ENCODE results near the gene CRTAC1.

CRTAC1 gene

GRCh38 chr10:98028168-98028770, 2.2 kb downstream of the CRTAC1 start:
- H3K27me3 ChIP-seq (ENCODE audit: control insufficient read depth, insufficient read depth, low read length) = peaks cover 60% of the 10 kb centered on the region
- no peaks in the 10 kb centered on the region for H3K9me3 ChIP-seq (ENCODE audit: control insufficient read depth, insufficient read depth, low read length)
- H3K9ac ChIP-seq (ENCODE audit: low read depth, low read length) = no peak overlapping the region
- no peak overlapping the region for H3K27ac ChIP-seq (ENCODE audit: low read depth, low read length)
- H3K4me3 ChIP-seq (ENCODE audit: low read depth, low read length) = no peak overlapping the region
- H3K4me1 ChIP-seq (ENCODE audit: control insufficient read depth, insufficient read depth, low read length) = peaks cover 2% of the 10 kb centered on the region; the same call in 1 of the 2 replicates
- no peaks in the 10 kb centered on the region for H3K36me3 ChIP-seq (ENCODE audit: control insufficient read depth, insufficient read depth, low read length)

- no peak overlapping the region for H3K4me3 ChIP-seq (ENCODE audit: low read depth, low read length)
Measured at GRCh38 chr10:98023024-98023423, 7.4 kb downstream of the CRTAC1 start.

GRCh38 chr10:98020784-98021183, 9.6 kb downstream of the CRTAC1 start:
- Histone ChIP-seq H3K36me3 (ENCODE audit: control insufficient read depth, insufficient read depth, low read length) (no peaks in the 10 kb centered on the region), H3K27ac (ENCODE audit: low read depth, low read length) (no peak overlapping the region), H3K27me3 (ENCODE audit: control insufficient read depth, insufficient read depth, low read length) (peaks cover 3% of the 10 kb centered on the region), H3K9me3 (ENCODE audit: control insufficient read depth, insufficient read depth, low read length) (no peaks in the 10 kb centered on the region), H3K9ac (ENCODE audit: low read depth, low read length) (no peak overlapping the region), H3K4me3 (ENCODE audit: low read depth, low read length) (no peak overlapping the region), H3K4me1 (ENCODE audit: control insufficient read depth, insufficient read depth, low read length) (no peaks in the 10 kb centered on the region; the same call in 1 of the 2 replicates)

More at GRCh38 chr10:98023024-98023423, 7.4 kb downstream of the CRTAC1 start:
- no peaks in the 10 kb centered on the region for H3K9me3 ChIP-seq (ENCODE audit: control insufficient read depth, insufficient read depth, low read length)
- peaks cover 12% of the 10 kb centered on the region for H3K27me3 ChIP-seq (ENCODE audit: control insufficient read depth, insufficient read depth, low read length)
- H3K4me1 ChIP-seq (ENCODE audit: control insufficient read depth, insufficient read depth, low read length) = no peaks in the 10 kb centered on the region; the same call in 1 of the 2 replicates
- H3K36me3 ChIP-seq (ENCODE audit: control insufficient read depth, insufficient read depth, low read length) = no peaks in the 10 kb centered on the region
- H3K9ac ChIP-seq (ENCODE audit: low read depth, low read length) = no peak overlapping the region
- H3K27ac ChIP-seq (ENCODE audit: low read depth, low read length) = no peak overlapping the region

- no peak overlapping the region for H3K27ac ChIP-seq (ENCODE audit: low read depth, low read length)
- H3K9me3 ChIP-seq (ENCODE audit: control insufficient read depth, insufficient read depth, low read length) = no peaks in the 10 kb centered on the region
- H3K4me1 ChIP-seq (ENCODE audit: control insufficient read depth, insufficient read depth, low read length) = no peaks in the 10 kb centered on the region
- H3K36me3 ChIP-seq (ENCODE audit: control insufficient read depth, insufficient read depth, low read length) = no peaks in the 10 kb centered on the region
- peaks cover 3% of the 10 kb centered on the region for H3K27me3 ChIP-seq (ENCODE audit: control insufficient read depth, insufficient read depth, low read length)
- no peak overlapping the region for H3K4me3 ChIP-seq (ENCODE audit: low read depth, low read length)
- H3K9ac ChIP-seq (ENCODE audit: low read depth, low read length) = no peak overlapping the region
Measured at GRCh38 chr10:98020254-98020653, 10.2 kb downstream of the CRTAC1 start.

GRCh38 chr10:98019784-98020183, 10.6 kb downstream of the CRTAC1 start:
- Histone ChIP-seq H3K4me3 (ENCODE audit: low read depth, low read length) (no peak overlapping the region), H3K27ac (ENCODE audit: low read depth, low read length) (no peak overlapping the region), H3K9ac (ENCODE audit: low read depth, low read length) (no peak overlapping the region), H3K9me3 (ENCODE audit: control insufficient read depth, insufficient read depth, low read length) (no peaks in the 10 kb centered on the region), H3K4me1 (ENCODE audit: control insufficient read depth, insufficient read depth, low read length) (no peaks in the 10 kb centered on the region), H3K27me3 (ENCODE audit: control insufficient read depth, insufficient read depth, low read length) (peaks cover 3% of the 10 kb centered on the region; the same call in 1 of the 2 replicates), H3K36me3 (ENCODE audit: control insufficient read depth, insufficient read depth, low read length) (no peaks in the 10 kb centered on the region)

GRCh38 chr10:98016772-98017475, 13.5 kb downstream of the CRTAC1 start:
- peaks cover 3% of the 10 kb centered on the region; the same call in 1 of the 2 replicates for H3K27me3 ChIP-seq (ENCODE audit: control insufficient read depth, insufficient read depth, low read length)

GRCh38 chr10:98013776-98014175, 16.6 kb downstream of the CRTAC1 start:
- no peak overlapping the region for H3K27ac ChIP-seq (ENCODE audit: low read depth, low read length)

More at GRCh38 chr10:98016772-98017475, 13.5 kb downstream of the CRTAC1 start:
- H3K36me3 ChIP-seq (ENCODE audit: control insufficient read depth, insufficient read depth, low read length) = no peaks in the 10 kb centered on the region
- H3K4me1 ChIP-seq (ENCODE audit: control insufficient read depth, insufficient read depth, low read length) = no peaks in the 10 kb centered on the region
- H3K9ac ChIP-seq (ENCODE audit: low read depth, low read length) = no peak overlapping the region
- H3K27ac ChIP-seq (ENCODE audit: low read depth, low read length) = no peak overlapping the region
- H3K4me3 ChIP-seq (ENCODE audit: low read depth, low read length) = no peak overlapping the region
- H3K9me3 ChIP-seq (ENCODE audit: control insufficient read depth, insufficient read depth, low read length) = no peaks in the 10 kb centered on the region

GRCh38 chr10:98013122-98013521, 17.3 kb downstream of the CRTAC1 start:
- no peaks in the 10 kb centered on the region for H3K4me1 ChIP-seq (ENCODE audit: control insufficient read depth, insufficient read depth, low read length)
- no peak overlapping the region for H3K4me3 ChIP-seq (ENCODE audit: low read depth, low read length)
- no peak overlapping the region for H3K27ac ChIP-seq (ENCODE audit: low read depth, low read length)
- peaks cover 3% of the 10 kb centered on the region; the same call in 1 of the 2 replicates for H3K27me3 ChIP-seq (ENCODE audit: control insufficient read depth, insufficient read depth, low read length)
- H3K9ac ChIP-seq (ENCODE audit: low read depth, low read length) = no peak overlapping the region
- H3K36me3 ChIP-seq (ENCODE audit: control insufficient read depth, insufficient read depth, low read length) = no peaks in the 10 kb centered on the region
- H3K9me3 ChIP-seq (ENCODE audit: control insufficient read depth, insufficient read depth, low read length) = no peaks in the 10 kb centered on the region

More at GRCh38 chr10:98013776-98014175, 16.6 kb downstream of the CRTAC1 start:
- no peak overlapping the region for H3K9ac ChIP-seq (ENCODE audit: low read depth, low read length)
- no peak overlapping the region for H3K4me3 ChIP-seq (ENCODE audit: low read depth, low read length)
- H3K4me1 ChIP-seq (ENCODE audit: control insufficient read depth, insufficient read depth, low read length) = no peaks in the 10 kb centered on the region
- peaks cover 3% of the 10 kb centered on the region; the same call in 1 of the 2 replicates for H3K27me3 ChIP-seq (ENCODE audit: control insufficient read depth, insufficient read depth, low read length)
- no peaks in the 10 kb centered on the region for H3K9me3 ChIP-seq (ENCODE audit: control insufficient read depth, insufficient read depth, low read length)
- no peaks in the 10 kb centered on the region for H3K36me3 ChIP-seq (ENCODE audit: control insufficient read depth, insufficient read depth, low read length)

GRCh38 chr10:98012644-98013043, 17.8 kb downstream of the CRTAC1 start:
- H3K27me3 ChIP-seq (ENCODE audit: control insufficient read depth, insufficient read depth, low read length) = peaks cover 8% of the 10 kb centered on the region; the same call in 1 of the 2 replicates
- H3K36me3 ChIP-seq (ENCODE audit: control insufficient read depth, insufficient read depth, low read length) = no peaks in the 10 kb centered on the region
- H3K27ac ChIP-seq (ENCODE audit: low read depth, low read length) = no peak overlapping the region
- H3K4me1 ChIP-seq (ENCODE audit: control insufficient read depth, insufficient read depth, low read length) = no peaks in the 10 kb centered on the region
- H3K4me3 ChIP-seq (ENCODE audit: low read depth, low read length) = no peak overlapping the region
- no peaks in the 10 kb centered on the region for H3K9me3 ChIP-seq (ENCODE audit: control insufficient read depth, insufficient read depth, low read length)
- H3K9ac ChIP-seq (ENCODE audit: low read depth, low read length) = no peak overlapping the region

GRCh38 chr10:98010939-98011685, 19.3 kb downstream of the CRTAC1 start:
- Histone ChIP-seq H3K27me3 (ENCODE audit: control insufficient read depth, insufficient read depth, low read length) (peaks cover 9% of the 10 kb centered on the region; the same call in 1 of the 2 replicates), H3K27ac (ENCODE audit: low read depth, low read length) (no peak overlapping the region), H3K4me1 (ENCODE audit: control insufficient read depth, insufficient read depth, low read length) (peaks cover 13% of the 10 kb centered on the region)

More at GRCh38 chr10:98010939-98011685, 19.3 kb downstream of the CRTAC1 start:
- Histone ChIP-seq H3K4me3 (ENCODE audit: low read depth, low read length) (no peak overlapping the region), H3K9me3 (ENCODE audit: control insufficient read depth, insufficient read depth, low read length) (no peaks in the 10 kb centered on the region), H3K36me3 (ENCODE audit: control insufficient read depth, insufficient read depth, low read length) (no peaks in the 10 kb centered on the region), H3K9ac (ENCODE audit: low read depth, low read length) (no peak overlapping the region)
